Astrocyte (in vitro differentiated cells and primary cell): Measurements from ENCODE around the gene SND1.

Experiments used
- CTCF ChIP-seq: IDR thresholded peaks from 2 replicates; pipeline ENCODE4 v1.5.1; 2011; ENCODE audit warnings: low read depth, mild to moderate bottlenecking, inconsistent platforms, low read length, moderate library complexity; ENCODE audit not compliant: insufficient read depth
- EZH2 ChIP-seq: IDR thresholded peaks from 2 replicates; pipeline ENCODE4 v1.6.1; 2012; ENCODE audit warnings: mild to moderate bottlenecking, low read length, inconsistent platforms; ENCODE audit not compliant: insufficient read depth

DNA sequence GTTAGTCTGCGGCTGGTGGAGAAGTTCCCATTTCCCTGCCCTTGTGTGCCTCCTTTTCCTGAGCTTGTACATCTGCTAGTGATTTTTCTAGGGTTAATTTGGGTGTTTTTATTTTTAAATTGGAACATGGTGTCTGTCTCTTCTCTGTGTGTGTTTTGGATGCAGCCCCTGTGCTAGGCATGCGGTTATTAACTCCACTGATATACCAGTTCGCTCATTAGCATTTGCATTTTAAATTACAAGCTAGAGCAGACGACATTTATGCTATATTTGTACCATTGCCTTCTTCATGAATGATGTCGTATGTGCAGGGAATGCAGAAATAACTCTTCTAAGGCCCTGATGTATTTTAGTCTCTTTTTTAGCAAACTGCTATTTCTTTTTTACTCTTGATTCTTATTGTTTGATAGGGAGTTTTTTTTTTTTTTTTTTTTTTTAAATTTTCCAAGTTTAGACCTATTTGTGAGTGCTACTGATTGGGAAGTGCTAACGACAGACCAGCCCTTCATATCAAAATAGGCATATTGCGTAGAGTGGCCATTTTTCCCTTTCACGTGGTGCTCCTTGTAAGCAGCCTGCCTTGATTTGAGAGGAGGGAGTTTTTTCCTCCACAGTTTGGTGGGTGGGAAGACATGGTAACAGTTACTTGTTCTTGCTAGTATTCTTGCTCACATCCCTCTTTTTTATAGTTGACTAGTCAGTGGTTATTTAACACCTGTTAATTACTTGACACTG lies 289.6 kb downstream of the SND1 start:
- TF ChIP-seq CTCF, result no peak
- no peak for TF ChIP-seq EZH2
